NCI-H446 (cell line): ENCODE measurements around the gene PDXDC1.
"Not testable (repeated sequence)": the region's sequence is repeated elsewhere in the genome, so short reads cannot be mapped to it uniquely, and the experiment has no call there.

Experiments used
- DNase-seq, 2 experiments: peaks; one replicate each; lab custom pipeline; 2025; lab: John Stamatoyannopoulos, UW

PDXDC1 gene

DNA sequence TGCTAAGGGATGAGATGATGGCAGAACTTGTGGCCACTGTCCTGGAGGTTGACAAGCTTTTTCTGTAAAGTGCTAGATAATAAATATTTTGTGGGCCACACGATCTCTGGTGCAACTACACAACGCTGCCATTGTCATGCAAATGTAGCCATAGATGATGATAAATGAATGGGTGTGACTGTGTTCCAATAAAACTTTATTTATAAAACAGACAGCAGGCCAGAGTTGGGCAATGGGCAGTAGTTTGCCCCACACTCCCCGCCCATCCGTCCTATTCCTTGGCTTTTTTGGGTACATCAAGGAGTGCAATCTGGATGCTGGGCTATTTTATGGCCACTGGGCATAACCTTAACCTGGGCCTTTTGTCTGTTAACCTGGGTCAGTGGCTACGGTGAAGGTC, 184.8 kb downstream of the PDXDC1 start:
- not testable (repeated sequence) for DNase-seq

DNA sequence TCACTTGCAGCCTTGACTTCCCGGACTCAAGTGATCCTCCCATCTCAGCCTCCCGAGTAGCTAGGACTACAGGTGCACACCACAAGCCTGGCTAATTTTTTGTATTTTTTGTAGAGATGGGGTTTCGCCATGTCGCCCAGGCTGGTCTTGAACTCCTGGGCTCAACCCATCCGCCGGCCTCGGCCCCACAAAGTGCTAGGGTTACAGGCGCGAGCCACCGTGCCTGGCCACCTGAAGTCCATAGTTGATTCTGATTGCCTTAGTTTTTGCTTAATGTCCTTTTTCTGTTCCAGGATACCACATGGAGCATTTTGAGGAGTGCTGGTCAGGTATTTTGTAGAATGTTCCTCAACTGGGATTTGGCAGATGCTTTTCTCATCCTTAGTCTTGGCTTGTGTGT, 185.7 kb downstream of the PDXDC1 start:
- not testable (repeated sequence) for DNase-seq

DNA sequence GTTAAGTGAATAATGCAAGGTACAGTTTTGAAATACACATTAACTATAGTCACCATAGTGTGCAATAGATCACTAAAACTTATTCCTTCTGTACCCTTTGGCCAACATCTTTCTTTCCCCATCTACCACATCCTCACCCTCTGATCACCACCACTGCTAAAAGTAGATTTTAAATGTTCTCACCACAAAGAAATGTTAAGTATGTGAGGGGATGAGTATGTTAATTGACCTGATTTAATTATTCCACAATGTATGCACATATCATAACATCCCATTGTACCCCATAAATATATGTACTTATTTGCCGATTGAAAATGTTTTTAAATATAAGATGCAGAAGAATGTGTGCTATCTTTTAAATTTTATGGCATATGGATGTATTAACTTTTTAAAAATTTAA, 188.2 kb downstream of the PDXDC1 start:
- DNase-seq, result not testable (repeated sequence)

DNA sequence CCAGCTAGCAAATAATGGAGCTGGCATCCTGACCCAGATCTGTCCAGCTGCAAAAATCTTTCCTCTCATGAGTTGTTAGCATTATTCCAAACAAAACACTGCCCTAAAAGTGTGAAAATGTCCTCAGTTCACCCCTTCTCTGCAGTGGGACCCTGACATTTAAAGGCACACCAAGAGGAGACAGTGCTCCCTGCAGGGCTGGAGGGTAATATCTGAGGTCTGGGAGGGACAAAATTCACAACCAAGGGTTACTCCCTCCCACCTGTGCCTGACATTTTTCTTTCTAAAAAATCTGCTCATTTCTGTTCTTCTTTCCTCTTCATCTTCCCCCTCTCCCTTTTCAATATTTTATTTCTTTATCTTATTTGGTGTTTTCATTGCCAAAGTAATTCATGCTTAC, 191.4 kb downstream of the PDXDC1 start:
- not testable (repeated sequence) for DNase-seq

GRCh38 chr16:15168303-15168702, 193.5 kb downstream of the PDXDC1 start:
- not testable (repeated sequence) for DNase-seq

DNA sequence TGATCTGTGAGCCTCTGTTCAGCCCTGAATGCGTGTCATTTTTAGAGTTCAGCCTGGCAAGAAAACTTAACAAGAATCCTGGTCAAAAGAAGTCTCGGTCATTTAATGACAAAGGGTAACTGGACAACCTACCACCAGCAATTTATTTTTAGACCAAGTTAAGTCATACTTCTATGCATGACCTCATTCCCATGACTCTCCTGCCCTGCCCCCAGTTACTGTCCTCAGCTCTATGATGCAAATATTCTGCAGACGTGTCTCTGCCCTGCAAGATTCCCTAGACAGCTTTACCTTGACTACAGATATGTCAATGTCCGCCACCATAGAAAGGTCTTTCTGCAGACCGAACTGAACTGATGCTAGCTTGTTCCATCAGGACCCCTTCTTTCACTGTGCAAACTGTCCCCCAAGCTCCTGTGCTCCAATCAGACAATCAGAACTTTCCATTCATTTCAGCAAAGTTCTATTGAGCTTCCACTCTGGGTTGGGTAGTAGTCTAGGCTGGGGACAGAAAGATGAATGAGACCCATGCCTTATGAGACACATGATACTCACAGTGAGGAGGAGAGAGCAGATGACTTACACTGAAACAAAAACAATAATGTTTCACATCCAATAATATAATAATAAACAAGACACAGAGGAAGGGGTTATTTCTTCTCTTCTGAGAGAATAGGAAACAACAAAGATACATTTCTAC, 194.3 kb downstream of the PDXDC1 start:
- DNase-seq, result not testable (repeated sequence)

- not testable (repeated sequence) for DNase-seq
Observed at GRCh38 chr16:15179909-15180308, 205.1 kb downstream of the PDXDC1 start.

DNA sequence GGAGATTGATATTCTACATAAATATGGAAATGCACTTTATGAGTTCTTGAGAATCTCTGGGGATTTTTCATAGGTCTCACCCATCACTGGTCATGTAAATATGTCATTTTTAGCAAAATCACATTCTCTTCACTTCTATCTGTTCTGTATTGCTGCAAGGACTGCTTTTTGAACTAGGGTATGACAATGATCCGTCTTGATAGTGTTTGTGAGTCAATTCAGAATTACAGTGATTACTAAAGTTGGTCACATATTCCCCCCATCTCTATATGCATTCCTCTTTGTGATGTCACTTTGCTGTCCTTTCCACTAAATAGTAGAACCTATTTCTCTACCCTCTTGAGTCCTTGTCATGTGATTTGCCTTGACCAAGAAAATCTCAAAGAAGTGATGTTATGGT, 206.1 kb downstream of the PDXDC1 start:
- DNase-seq, result not testable (repeated sequence)

DNA sequence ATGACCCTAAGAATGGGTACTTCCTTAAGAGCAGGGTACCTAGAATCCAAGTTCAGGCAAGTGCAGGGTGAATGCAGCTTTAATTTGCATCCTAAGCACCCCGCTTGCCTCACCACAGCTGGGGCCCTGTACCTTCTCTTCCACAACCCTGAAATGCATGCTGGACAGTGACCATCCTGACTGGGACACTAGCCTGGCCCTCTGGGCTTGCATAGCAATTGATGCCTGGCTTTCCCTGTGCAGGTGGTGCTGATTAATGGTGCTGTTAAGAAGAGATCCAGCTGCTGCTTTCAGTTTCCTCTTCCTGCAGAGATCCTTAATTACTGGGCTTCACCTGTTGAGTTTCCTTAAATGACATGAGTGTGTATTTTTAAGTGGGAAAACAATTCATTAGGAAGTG, 209.2 kb downstream of the PDXDC1 start:
- not testable (repeated sequence) for DNase-seq
